Testis (tissue), 2 donors: ENCODE measurements around the gene OR6N2.

Source experiments
- CTCF ChIP-seq, 3 experiments: fragments of 450-650 bp in 2 of 3; fragments of 200-600 bp in 1 of 3; sonication (generic) in 1 of 3; IDR thresholded peaks; one replicate each; pipeline ENCODE4 v1.5.1; 2016 to 2019; ENCODE audit warnings: antibody characterized with exemption in 3 of 3, mild to moderate bottlenecking in 2 of 3, moderate library complexity in 1 of 3
- POLR2A ChIP-seq: fragments of 450-650 bp; IDR thresholded peaks from one replicate; pipeline ENCODE4 v1.6.1; 2017; ENCODE audit warnings: antibody characterized with exemption, mild to moderate bottlenecking, moderate library complexity

- TF ChIP-seq POLR2A (no peak), CTCF (IDR thresholded peaks at IDR 0.05) (no peak)
Measured at GRCh38 chr1:158728510-158729225, 52.3 kb downstream of the OR6N2 start.
